IMR-90 (cell line): Measurements from ENCODE around the gene SLC49A4. TPM values are rescaled to one million over a fixed set of nuclear protein-coding genes. Genes with fewer than 3 reads are reported as not detected.

Source experiments
- ATAC-seq: fragments of 200-7000 bp; cut with Tn5 transposase; 2 replicates; pipeline ENCODE4 v1.9.1; 2020; ENCODE audit warnings: low read depth, mild to moderate bottlenecking, moderate library complexity
- BruUV-seq: library from RNA; stranded (reverse); fragments of 400-500 nt; replicated peaks from 2 replicates; lab custom pipeline; 2021; lab: Mats Ljungman, UMichigan
- CTCF ChIA-PET: fragments of 300-600 bp; formaldehyde crosslinking; extraction: SDS; loops from one replicate; lab custom pipeline; 2021; ENCODE audit warnings: antibody characterized with exemption; lab: Yijun Ruan, JAX
- POLR2A ChIA-PET: fragments of 300-600 bp; sonication (Branson Sonifier 250); formaldehyde crosslinking; loops from one replicate; lab custom pipeline; 2022; ENCODE audit warnings: antibody characterized with exemption; ENCODE audit not compliant: unreplicated experiment; lab: Charles Lee
- DNase-seq: peaks from one replicate; pipeline ENCODE4 v3.0.0; 2013
- H2AFZ ChIP-seq: replicated peaks from 2 replicates; pipeline ENCODE3; 2013; ENCODE audit warnings: low read length, mild to moderate bottlenecking; ENCODE audit not compliant: poor library complexity
- H2AK5ac ChIP-seq: 2 replicates; pipeline ENCODE4 v1.6.1; 2013; ENCODE audit warnings: low read depth, low read length, inconsistent platforms
- H2AK9ac ChIP-seq: replicated peaks from 2 replicates; pipeline ENCODE3; 2013; ENCODE audit warnings: mild to moderate bottlenecking, low read depth, low read length, moderate library complexity; ENCODE audit not compliant: poor library complexity
- H2BK120ac ChIP-seq: 2 replicates; pipeline ENCODE4 v1.6.1; 2013; ENCODE audit warnings: low read depth, low read length, inconsistent platforms
- H2BK15ac ChIP-seq: 3 replicates; pipeline ENCODE4 v1.6.1; 2013; ENCODE audit warnings: low read depth, low read length, inconsistent platforms
- H2BK20ac ChIP-seq: 2 replicates; pipeline ENCODE4 v1.6.1; 2013; ENCODE audit warnings: low read depth, mild to moderate bottlenecking, inconsistent platforms, low read length, moderate library complexity
- H2BK5ac ChIP-seq: 2 replicates; pipeline ENCODE4 v1.6.1; 2013; ENCODE audit warnings: mild to moderate bottlenecking, low read depth, low read length, inconsistent platforms; ENCODE audit not compliant: poor library complexity, severe bottlenecking
- H3K14ac ChIP-seq: replicated peaks from 2 replicates; pipeline ENCODE4 v1.6.1; 2013; ENCODE audit warnings: low read depth, low read length, inconsistent platforms
- H3K18ac ChIP-seq: 2 replicates; pipeline ENCODE4 v1.6.1; 2013; ENCODE audit warnings: low read depth, low read length, control low read depth
- H3K23ac ChIP-seq: 2 replicates; pipeline ENCODE4 v1.6.1; 2013; ENCODE audit warnings: low read depth, low read length, inconsistent platforms
- H3K27ac ChIP-seq: 2 replicates; pipeline ENCODE4 v1.5.1; 2013; ENCODE audit warnings: mild to moderate bottlenecking, control low read depth, low read length; ENCODE audit not compliant: insufficient read depth
- H3K27me3 ChIP-seq: 2 replicates; pipeline ENCODE4 v1.6.1; 2013; ENCODE audit warnings: low read length; ENCODE audit not compliant: control insufficient read depth, insufficient read depth
- H3K36me3 ChIP-seq: 2 replicates; pipeline ENCODE4 v1.6.1; 2013; ENCODE audit warnings: low read length, mixed read lengths; ENCODE audit not compliant: control insufficient read depth, insufficient read depth
- H3K4ac ChIP-seq: 2 replicates; pipeline ENCODE4 v1.6.1; 2013; ENCODE audit warnings: low read depth, low read length, inconsistent platforms
- H3K4me1 ChIP-seq: 2 replicates; pipeline ENCODE4 v1.6.1; 2013; ENCODE audit warnings: low read length, mixed read lengths; ENCODE audit not compliant: control insufficient read depth, insufficient read depth
- H3K4me2 ChIP-seq: 2 replicates; pipeline ENCODE4 v1.6.1; 2013; ENCODE audit warnings: low read depth, mild to moderate bottlenecking, control low read depth, low read length, moderate library complexity
- H3K4me3 ChIP-seq: 2 replicates; pipeline ENCODE4 v1.5.1; 2013; ENCODE audit warnings: low read depth, mild to moderate bottlenecking, control low read depth, low read length, moderate library complexity; ENCODE audit not compliant: insufficient read depth
- H3K56ac ChIP-seq: 2 replicates; pipeline ENCODE4 v1.6.1; 2013; ENCODE audit warnings: low read length, inconsistent platforms; ENCODE audit not compliant: insufficient read depth; ENCODE audit errors: extremely low read depth
- H3K79me1 ChIP-seq, 2 experiments: 2 replicates each; pipeline ENCODE4 v1.6.1; 2013; ENCODE audit warnings: low read length in 2 of 2, inconsistent platforms in 1 of 2, low read depth in 1 of 2
- H3K9ac ChIP-seq: 2 replicates; pipeline ENCODE4 v1.6.1; 2013; ENCODE audit warnings: low read depth, low read length, control low read depth
- H3K9me1 ChIP-seq: 2 replicates; pipeline ENCODE4 v1.6.1; 2013; ENCODE audit warnings: low read length, inconsistent platforms; ENCODE audit not compliant: insufficient read depth
- H3K9me3 ChIP-seq: 2 replicates; pipeline ENCODE4 v1.6.1; 2013; ENCODE audit warnings: low read length; ENCODE audit not compliant: control insufficient read depth, insufficient read depth
- H4K20me1 ChIP-seq: 2 replicates; pipeline ENCODE4 v1.6.1; 2013; ENCODE audit warnings: low read length, inconsistent platforms; ENCODE audit not compliant: insufficient read depth
- H4K5ac ChIP-seq: 2 replicates; pipeline ENCODE4 v1.6.1; 2013; ENCODE audit warnings: mild to moderate bottlenecking, low read depth, low read length, control low read depth
- H4K8ac ChIP-seq, 2 experiments: 2 replicates each; pipeline ENCODE4 v1.6.1; 2013; ENCODE audit warnings: low read depth in 2 of 2, low read length in 2 of 2, control low read depth in 1 of 2, inconsistent platforms in 1 of 2
- H4K91ac ChIP-seq: 2 replicates; pipeline ENCODE4 v1.6.1; 2013; ENCODE audit warnings: low read depth, low read length, inconsistent platforms; ENCODE audit not compliant: insufficient read depth
- MAFK ChIP-seq: IDR thresholded peaks from 2 replicates; pipeline ENCODE4 v1.6.1; 2012; ENCODE audit warnings: low read depth, low read length, improper control_type of control experiment
- MAZ ChIP-seq: IDR thresholded peaks from 2 replicates; pipeline ENCODE4 v1.6.1; 2012; ENCODE audit warnings: low read depth, mild to moderate bottlenecking, low read length, improper control_type of control experiment, moderate library complexity, borderline replicate concordance
- NFE2L2 ChIP-seq: fragments of 150-350 bp; IDR thresholded peaks from 2 replicates; pipeline ENCODE4 v1.6.1; 2016; ENCODE audit warnings: low read depth, mild to moderate bottlenecking, low read length
- POLR2A ChIP-seq: IDR thresholded peaks from 2 replicates; pipeline ENCODE4 v1.6.1; 2012; ENCODE audit warnings: mild to moderate bottlenecking, low read depth, low read length
- RCOR1 ChIP-seq: IDR thresholded peaks from 2 replicates; pipeline ENCODE4 v1.6.1; 2012; ENCODE audit warnings: mild to moderate bottlenecking, low read length, improper control_type of control experiment; ENCODE audit not compliant: insufficient replicate concordance
- RFX5 ChIP-seq: IDR thresholded peaks from 2 replicates; pipeline ENCODE4 v1.8.0; 2012; ENCODE audit warnings: low read depth, mild to moderate bottlenecking, low read length, moderate library complexity
- WGBS, 2 experiments: methylation state at CpG; one replicate each; pipeline versions ENCODE4 v1.1.5 to v1.1.7; 2013; ENCODE audit warnings: missing lambda C conversion rate in 2 of 2; ENCODE audit not compliant: insufficient read length in 1 of 2; ENCODE audit errors: extremely low coverage in 2 of 2; 5-methylcytosine and 5-hydroxymethylcytosine counted together
- dilution Hi-C: fragments of 300-500 bp; cut with HindIII; formaldehyde crosslinking; loops from one replicate; pipeline ENCODE4 v1.14.3; 2018; ENCODE audit warnings: low sequenced_read_pairs; ENCODE audit not compliant: unreplicated experiment
- in situ Hi-C: fragments of 300-500 bp; cut with MboI; formaldehyde crosslinking; loops from 3 replicates; pipeline ENCODE4 v1.14.3; 2019; ENCODE audit warnings: low sequenced_read_pairs, inconsistent platforms, mixed read lengths
- intact Hi-C: fragments of 100-400 bp; cut with micrococcal nuclease; formaldehyde crosslinking; loops from 2 replicates; pipeline ENCODE4 v1.10.0; 2022
- polyA plus RNA-seq, 3 experiments: library from polyadenylated mRNA; depleted of rRNA; stranded (reverse); fragments of >200 nt; gene quantifications; 2 replicates each; pipeline ENCODE4 v1.2.3, GENCODE V29; 2012; ENCODE audit warnings: low replicate concordance in 1 of 3
- total RNA-seq: library from RNA; depleted of rRNA; stranded (reverse); fragments of >200 nt; gene quantifications from 2 replicates; pipeline ENCODE4 v1.2.3, GENCODE V29; 2012
- TF ChIP-seq, protein P1 (sequence below): conservative IDR thresholded peaks from 2 replicates; pipeline ENCODE4 v1.5.1; 2012; ENCODE audit warnings: mild to moderate bottlenecking, low read depth, low read length, improper control_type of control experiment
- TF ChIP-seq, protein P2 (sequence below): fragments of 150-350 bp; IDR thresholded peaks from 2 replicates; pipeline ENCODE4 v1.6.1; 2017; ENCODE audit warnings: mild to moderate bottlenecking, antibody characterized with exemption, low read length, low read depth

Gene SLC49A4
- total and polyA plus RNA-seq, 2 of the 4 experiments (the other 2 are of a cell fraction) = 6.5 to 6.8 TPM

DNA sequence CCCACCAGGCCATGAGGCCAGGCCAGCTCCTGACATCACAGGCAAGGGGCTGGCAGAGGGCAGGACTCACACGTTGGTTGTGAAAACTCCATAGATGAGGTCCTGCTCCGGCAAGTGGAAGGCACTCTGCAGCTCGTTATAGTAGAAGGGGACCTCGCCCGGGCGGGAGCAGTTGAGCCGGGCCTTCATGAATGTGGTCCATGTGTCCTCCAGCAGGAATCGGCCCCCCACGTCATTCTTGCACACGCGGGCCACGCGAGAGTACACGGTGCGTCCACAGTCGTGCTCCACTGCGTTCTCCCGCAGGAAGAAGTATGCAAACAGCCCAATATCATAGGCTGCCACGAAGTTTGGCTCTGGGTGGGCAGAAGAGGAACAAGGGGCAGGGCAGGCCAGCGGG is 131.5 kb downstream of the SLC49A4 start:
- no peak overlapping the region for H2BK120ac ChIP-seq
- no peaks in the 10 kb centered on the region for H3K79me1 ChIP-seq
- H2AK9ac ChIP-seq = no peak overlapping the region
- intact Hi-C loops (no loop called here), dilution Hi-C loops (no loop called here), in situ Hi-C loops (no loop called here)
- no peak overlapping the region for H2BK5ac ChIP-seq
- no peak overlapping the region for H4K8ac ChIP-seq
- no peak overlapping the region for H3K4ac ChIP-seq
- H3K23ac ChIP-seq = no peak overlapping the region
- DNase-seq (no peak), ATAC-seq (no peak)
- no TSS peak for BruUV-seq
- no peak overlapping the region for H4K5ac ChIP-seq
- no peaks in the 10 kb centered on the region for H3K36me3 ChIP-seq
- H2BK15ac ChIP-seq = no peak overlapping the region
- H3K4me2 ChIP-seq = no peak overlapping the region
- H2BK20ac ChIP-seq = no peak overlapping the region
- 96% methylated on average over 10 of the region's 20 CpGs; no CpG with 5 or more reads in 1 of the 2 experiments for WGBS, 2 experiments
- peaks cover 64% of the 10 kb centered on the region for H3K27me3 ChIP-seq
- no peak overlapping the region for H3K56ac ChIP-seq
- no peak overlapping the region for H3K9ac ChIP-seq
- H3K18ac ChIP-seq = no peak overlapping the region
- H3K9me1 ChIP-seq = no peaks in the 10 kb centered on the region
- no peak overlapping the region for H3K27ac ChIP-seq
- TF ChIP-seq, protein P1, sequence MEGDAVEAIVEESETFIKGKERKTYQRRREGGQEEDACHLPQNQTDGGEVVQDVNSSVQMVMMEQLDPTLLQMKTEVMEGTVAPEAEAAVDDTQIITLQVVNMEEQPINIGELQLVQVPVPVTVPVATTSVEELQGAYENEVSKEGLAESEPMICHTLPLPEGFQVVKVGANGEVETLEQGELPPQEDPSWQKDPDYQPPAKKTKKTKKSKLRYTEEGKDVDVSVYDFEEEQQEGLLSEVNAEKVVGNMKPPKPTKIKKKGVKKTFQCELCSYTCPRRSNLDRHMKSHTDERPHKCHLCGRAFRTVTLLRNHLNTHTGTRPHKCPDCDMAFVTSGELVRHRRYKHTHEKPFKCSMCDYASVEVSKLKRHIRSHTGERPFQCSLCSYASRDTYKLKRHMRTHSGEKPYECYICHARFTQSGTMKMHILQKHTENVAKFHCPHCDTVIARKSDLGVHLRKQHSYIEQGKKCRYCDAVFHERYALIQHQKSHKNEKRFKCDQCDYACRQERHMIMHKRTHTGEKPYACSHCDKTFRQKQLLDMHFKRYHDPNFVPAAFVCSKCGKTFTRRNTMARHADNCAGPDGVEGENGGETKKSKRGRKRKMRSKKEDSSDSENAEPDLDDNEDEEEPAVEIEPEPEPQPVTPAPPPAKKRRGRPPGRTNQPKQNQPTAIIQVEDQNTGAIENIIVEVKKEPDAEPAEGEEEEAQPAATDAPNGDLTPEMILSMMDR = no peak
- TF ChIP-seq POLR2A (no peak), MAFK (no peak), RFX5 (no peak), MAZ (no peak), NFE2L2 (no peak), RCOR1 (no peak)
- TF ChIP-seq, protein P2, sequence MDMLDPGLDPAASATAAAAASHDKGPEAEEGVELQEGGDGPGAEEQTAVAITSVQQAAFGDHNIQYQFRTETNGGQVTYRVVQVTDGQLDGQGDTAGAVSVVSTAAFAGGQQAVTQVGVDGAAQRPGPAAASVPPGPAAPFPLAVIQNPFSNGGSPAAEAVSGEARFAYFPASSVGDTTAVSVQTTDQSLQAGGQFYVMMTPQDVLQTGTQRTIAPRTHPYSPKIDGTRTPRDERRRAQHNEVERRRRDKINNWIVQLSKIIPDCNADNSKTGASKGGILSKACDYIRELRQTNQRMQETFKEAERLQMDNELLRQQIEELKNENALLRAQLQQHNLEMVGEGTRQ = no peak
- H4K91ac ChIP-seq = no peak overlapping the region
- H3K4me1 ChIP-seq = no peaks in the 10 kb centered on the region
- POLR2A ChIA-PET = no interaction called here
- CTCF ChIA-PET = no interaction called here
- H3K14ac ChIP-seq = no peak overlapping the region
- no peaks in the 10 kb centered on the region for H4K20me1 ChIP-seq
- no peak overlapping the region for H3K4me3 ChIP-seq
- no peak overlapping the region for H2AK5ac ChIP-seq
- H3K9me3 ChIP-seq = no peaks in the 10 kb centered on the region
- H2AFZ ChIP-seq = no peak overlapping the region
